Keratinocyte (primary cell): ENCODE results near the gene BTRC. TPM values are rescaled to one million over a fixed set of nuclear protein-coding genes. Genes with fewer than 3 reads are reported as not detected.

ENCODE experiments used
- DNase-seq: peaks from one replicate; pipeline ENCODE4 v3.0.0-alpha.2; 2011; ENCODE audit warnings: low read depth, missing footprints, low spot score
- FAIRE-seq: peaks from 2 replicates; lab custom pipeline; 2011; peaks lifted over from hg19 to GRCh38; lab: Jason Lieb, UNC
- H2AFZ ChIP-seq: 2 replicates; pipeline ENCODE4 v1.6.0; 2012; ENCODE audit warnings: low read length, control low read depth, inconsistent platforms; ENCODE audit not compliant: control insufficient read depth
- H3K27ac ChIP-seq: 2 replicates; pipeline ENCODE4 v1.5.1; 2011; ENCODE audit warnings: low read length; ENCODE audit not compliant: control insufficient read depth, insufficient read depth
- H3K27me3 ChIP-seq: 3 replicates; pipeline ENCODE4 v1.6.0; 2011; ENCODE audit warnings: low read length; ENCODE audit not compliant: control insufficient read depth, insufficient read depth; ENCODE audit errors: extremely low read depth
- H3K36me3 ChIP-seq, 2 experiments: 2 replicates in 1 of 2; 3 replicates in 1 of 2; pipeline ENCODE4 v1.5.1; 2011; ENCODE audit warnings: low read length in 2 of 2, mild to moderate bottlenecking in 1 of 2; ENCODE audit not compliant: control insufficient read depth in 2 of 2, insufficient read depth in 2 of 2; ENCODE audit errors: extremely low read depth in 1 of 2
- H3K4me1 ChIP-seq: 3 replicates; pipeline ENCODE4 v1.5.1; 2011; ENCODE audit warnings: low read length; ENCODE audit not compliant: control insufficient read depth, insufficient read depth; ENCODE audit errors: extremely low read depth
- H3K4me2 ChIP-seq: 3 replicates; pipeline ENCODE4 v1.6.0; 2011; ENCODE audit warnings: low read depth, low read length; ENCODE audit not compliant: control insufficient read depth, insufficient read depth; ENCODE audit errors: extremely low read depth
- H3K4me3 ChIP-seq, 3 experiments: fragments of 200-600 bp in 1 of 3; sonication (generic) in 1 of 3; 2 replicates in 2 of 3; 3 replicates in 1 of 3; pipeline ENCODE4 v1.5.1; 2011 to 2016; ENCODE audit warnings: low read length in 3 of 3, mild to moderate bottlenecking in 3 of 3, control low read depth in 2 of 3, inconsistent platforms in 1 of 3, low read depth in 1 of 3, mixed read lengths in 1 of 3, mixed run types in 1 of 3, moderate library complexity in 1 of 3; ENCODE audit not compliant: control insufficient read depth in 2 of 3, insufficient read depth in 2 of 3; ENCODE audit errors: extremely low read depth in 1 of 3
- H3K79me2 ChIP-seq: 2 replicates; pipeline ENCODE4 v1.6.0; 2012; ENCODE audit warnings: low read length; ENCODE audit not compliant: control insufficient read depth, insufficient read depth
- H3K9ac ChIP-seq: 3 replicates; pipeline ENCODE4 v1.6.0; 2011; ENCODE audit warnings: low read length; ENCODE audit not compliant: control insufficient read depth, insufficient read depth; ENCODE audit errors: extremely low read depth
- H3K9me1 ChIP-seq: 3 replicates; pipeline ENCODE4 v1.6.0; 2011; ENCODE audit warnings: low read length; ENCODE audit not compliant: control insufficient read depth, insufficient read depth; ENCODE audit errors: extremely low read depth
- H3K9me3 ChIP-seq: 2 replicates; pipeline ENCODE4 v1.5.1; 2012; ENCODE audit warnings: low read depth, low read length; ENCODE audit not compliant: control insufficient read depth
- H4K20me1 ChIP-seq: 3 replicates; pipeline ENCODE4 v1.6.0; 2011; ENCODE audit warnings: low read length; ENCODE audit not compliant: control insufficient read depth, insufficient read depth; ENCODE audit errors: extremely low read depth
- CTCF ChIP-seq, 3 experiments: IDR thresholded peaks in 1 of 3; conservative IDR thresholded peaks in 1 of 3; optimal IDR thresholded peaks in 1 of 3; 2 replicates in 2 of 3; 3 replicates in 1 of 3; pipeline versions ENCODE3 to v1.5.1; 2011; ENCODE audit warnings: low read length in 3 of 3, mild to moderate bottlenecking in 3 of 3, moderate library complexity in 2 of 3, control low read depth in 1 of 3, inconsistent platforms in 1 of 3; ENCODE audit not compliant: insufficient read depth in 2 of 3; ENCODE audit errors: extremely low read depth in 1 of 3
- EZH2 ChIP-seq: IDR thresholded peaks from one replicate; pipeline ENCODE4 v1.6.1; 2012; ENCODE audit warnings: inconsistent platforms, mild to moderate bottlenecking, low read length, moderate library complexity
- dilution Hi-C: fragments of 300-500 bp; cut with MboI; formaldehyde crosslinking; loops from one replicate; pipeline ENCODE4 v1.7.0; 2020; ENCODE audit warnings: low sequenced_read_pairs; ENCODE audit not compliant: extremely low pct_ligation_motif_present
- polyA plus RNA-seq, 5 experiments: library from polyadenylated mRNA; depleted of rRNA in 3 of 5; stranded (reverse) in 3 of 5; stranded (forward) in 1 of 5; unstranded in 1 of 5; fragments of >200 nt; gene quantifications; 1 replicate in 1 of 5; 2 replicates in 3 of 5; 3 replicates in 1 of 5; pipeline versions ENCODE4 v1.2.1 to v1.2.3, GENCODE V29; 2011 to 2012; ENCODE audit warnings: missing spikeins in 2 of 5, low read depth in 1 of 5, low replicate concordance in 1 of 5

BTRC gene
- polyA plus RNA-seq, 1 donor (not counting 4 experiments of a cell fraction or from before 2014, with no cell fraction given) = 21.7 TPM

GRCh38 chr10:101478956-101479355 lies 125.0 kb downstream of the BTRC start:
- no peak overlapping the region for H3K4me2 ChIP-seq
- no peak for TF ChIP-seq CTCF (optimal IDR thresholded peaks at IDR 0.05 in 1 of 3, IDR thresholded peaks at IDR 0.05 in 1 of 3, conservative IDR thresholded peaks at IDR 0.05 in 1 of 3; ENCODE audit: extremely low read depth in 1 of 3, insufficient read depth in 2 of 3, low read length in 3 of 3)
- no peak for TF ChIP-seq EZH2
- H3K27me3 ChIP-seq = no peaks in the 10 kb centered on the region
- H3K36me3 ChIP-seq = no peaks in the 10 kb centered on the region
- H3K79me2 ChIP-seq = no peaks in the 10 kb centered on the region
- H4K20me1 ChIP-seq = no peaks in the 10 kb centered on the region
- no peak overlapping the region for H3K27ac ChIP-seq
- H3K4me1 ChIP-seq = no peaks in the 10 kb centered on the region
- DNase-seq (no peak), FAIRE-seq (no peak)
- no peak overlapping the region for H3K9ac ChIP-seq
- H3K9me1 ChIP-seq = no peaks in the 10 kb centered on the region
- H3K4me3 ChIP-seq = no peak overlapping the region
- no peaks in the 10 kb centered on the region for H3K9me3 ChIP-seq
- H2AFZ ChIP-seq = no peak overlapping the region
- dilution Hi-C loops = no loop called here

GRCh38 chr10:101481256-101481655 lies 127.3 kb downstream of the BTRC start:
- no peak for DNase-seq
- Histone ChIP-seq H4K20me1 (no peaks in the 10 kb centered on the region), H3K79me2 (no peaks in the 10 kb centered on the region), H3K27me3 (no peaks in the 10 kb centered on the region), H3K4me1 (no peaks in the 10 kb centered on the region), H3K9me1 (no peaks in the 10 kb centered on the region), H3K4me2 (no peak overlapping the region), H3K36me3 (no peaks in the 10 kb centered on the region), H2AFZ (no peak overlapping the region), H3K9me3 (no peaks in the 10 kb centered on the region), H3K9ac (no peak overlapping the region), H3K4me3 (no peak overlapping the region), H3K27ac (no peak overlapping the region)
- no peak for FAIRE-seq
- TF ChIP-seq CTCF (optimal IDR thresholded peaks at IDR 0.05 in 1 of 3, IDR thresholded peaks at IDR 0.05 in 1 of 3, conservative IDR thresholded peaks at IDR 0.05 in 1 of 3; ENCODE audit: extremely low read depth in 1 of 3, insufficient read depth in 2 of 3, low read length in 3 of 3) (no peak), EZH2 (no peak)
- dilution Hi-C loops = no loop called here
